Right cardiac atrium (tissue), 5 donors: Measurements from ENCODE around the gene UQCC5. TPM values are rescaled to one million over a fixed set of nuclear protein-coding genes. Genes with fewer than 3 reads are reported as not detected.
A peak's percentile ranks its signal among the peaks of the same experiment; 100 is the strongest.

Experiments used
- ATAC-seq, 2 donors: fragments of 200-7000 bp; cut with Tn5 transposase; one replicate each; pipeline versions ENCODE4 v1.8.0 to v1.9.1; 2020; ENCODE audit warnings: moderate library complexity in 2 of 2, mild to moderate bottlenecking in 1 of 2
- DNase-seq, 3 donors: peaks; one replicate each; pipeline ENCODE4 v3.0.0-alpha.2; 2020
- H3K27ac ChIP-seq: one replicate; pipeline ENCODE4 v1.5.1; 2013; ENCODE audit warnings: mild to moderate bottlenecking, low read length, control low read depth, moderate library complexity
- H3K27me3 ChIP-seq: one replicate; pipeline ENCODE4 v1.6.1; 2013; ENCODE audit not compliant: control insufficient read depth, insufficient read depth
- H3K4me1 ChIP-seq: one replicate; pipeline ENCODE4 v1.6.1; 2013; ENCODE audit warnings: low read length; ENCODE audit not compliant: control insufficient read depth, insufficient read depth
- H3K4me3 ChIP-seq: one replicate; pipeline ENCODE4 v1.5.1; 2013; ENCODE audit warnings: low read length, control low read depth
- H3K9me3 ChIP-seq: one replicate; pipeline ENCODE4 v1.6.1; 2013; ENCODE audit warnings: low read length; ENCODE audit not compliant: control insufficient read depth
- WGBS: extraction: QIAGEN DNeasy Blood & Tissue Kit; methylation state at CpG from one replicate; pipeline ENCODE4 v1.1.7; 2013; 5-methylcytosine and 5-hydroxymethylcytosine counted together
- intact Hi-C, 4 donors: fragments of 100-400 bp; cut with DNase I; formaldehyde crosslinking; loops; one replicate each; pipeline versions ENCODE4 v1.11.0 to v1.14.0; 2022 to 2023
- long read RNA-seq, 4 donors: library from polyadenylated mRNA; unstranded; transcript quantifications; one replicate each; pipeline ENCODE4 v2.0.0, GENCODE V29; 2020 to 2021
- polyA plus RNA-seq: library from polyadenylated mRNA; stranded (reverse); fragments of 200-250 nt; gene quantifications from one replicate; pipeline ENCODE4 v1.2.3, GENCODE V29; 2013
- total RNA-seq, 4 donors: library from RNA; stranded (reverse); fragmentation: NEBNext Ultra II Directional; extraction: Animal tissue kit (Norgen Biotek cat#: 25700); gene quantifications; one replicate each; pipeline ENCODE4 v1.2.1, GENCODE V29; 2021
- donor health status: healthy with polysubstance abuse.
- donor health status: DM: no; HTN: yes; CAD: no.
- donor health status: DM: no; HTN: no; CAD: no.
- donor health status: DM: no; HTN: yes; CAD: no; lungs with severe emphysema.
- donor health status: DM: yes; HTN: yes; CAD: no.

The UQCC5 gene
- total RNA-seq (10 to 100 TPM; 52.4 to 64.2 (median 62.4) TPM), polyA plus RNA-seq (97.3 TPM)
- long read RNA-seq, donor 1, transcript SMIM4-203 (2 exons, 1,770 nt): major isoform, 37 of 45 reads
- long read RNA-seq, donor 1, partial matches to known transcripts: 0 of 45 reads
- long read RNA-seq, donor 1, other reads (novel, unspliced or antisense): 8 of 45 reads
- long read RNA-seq, donor 2, transcript SMIM4-201 (2 exons, 274 nt): major isoform, 44 of 82 reads
- long read RNA-seq, donor 2, transcript SMIM4-203 (2 exons, 1,770 nt): minor isoform, 35 of 82 reads
- long read RNA-seq, donor 2, partial matches to known transcripts: 0 of 82 reads
- long read RNA-seq, donor 2, other reads (novel, unspliced or antisense): 2 of 82 reads
- long read RNA-seq, donor 3, transcript SMIM4-201 (2 exons, 274 nt): major isoform, 46 of 64 reads
- long read RNA-seq, donor 3, transcript SMIM4-203 (2 exons, 1,770 nt): minor isoform, 8 of 64 reads
- long read RNA-seq, donor 3, partial matches to known transcripts: 0 of 64 reads
- long read RNA-seq, donor 3, other reads (novel, unspliced or antisense): 8 of 64 reads
- long read RNA-seq, donor 4, transcript SMIM4-201 (2 exons, 274 nt): major isoform, 30 of 54 reads
- long read RNA-seq, donor 4, transcript SMIM4-203 (2 exons, 1,770 nt): minor isoform, 21 of 54 reads
- long read RNA-seq, donor 4, partial matches to known transcripts: 0 of 54 reads
- long read RNA-seq, donor 4, other reads (novel, unspliced or antisense): 3 of 54 reads

- WGBS: under 1% methylated on average over 65 of the region's 65 CpGs
- H3K4me1 ChIP-seq: peaks cover 16% of the 10 kb centered on the region
- ATAC-seq (peak; percentile 93 to 94), DNase-seq (peak; percentile 99)
- intact Hi-C loops: loop anchor here in 2 of 4 donors (5.0 kb wide), 1 partner anchor 64 kb away; no protein-coding TSS in a partner anchor
- peak within 1 kb of the TSS; percentile 91 for H3K27ac ChIP-seq
- H3K27me3 ChIP-seq: no peaks in the 10 kb centered on the region
- peak within 1 kb of the TSS; percentile 65 for H3K4me3 ChIP-seq
- no peaks in the 10 kb centered on the region for H3K9me3 ChIP-seq
Observed at GRCh38 chr3:52536369-52537164, at the start of gene UQCC5. Gene UQCC5, plus strand, starts transcription at chr3:52536605. Its CDS starts 151 bp downstream, at chr3:52536756.

- Histone ChIP-seq H3K4me1 (peaks cover 16% of the 10 kb centered on the region), H3K27me3 (no peaks in the 10 kb centered on the region)
- peak in 2 of 3 donors; percentile 43 to 47 for DNase-seq
Observed at GRCh38 chr3:52487050-52487787, 49.2 kb upstream of the UQCC5 start.

GRCh38 chr3:52487788-52488691 lies 48.4 kb upstream of the UQCC5 start:
- peak in 2 of 3 donors; percentile 51 to 53 for DNase-seq
- Histone ChIP-seq H3K27me3 (no peaks in the 10 kb centered on the region), H3K4me3 (no peak overlapping the region), H3K9me3 (no peaks in the 10 kb centered on the region), H3K27ac (no peak overlapping the region), H3K4me1 (peaks cover 16% of the 10 kb centered on the region)
- intact Hi-C loops: no loop called here
- 95% methylated on average over 59 of the region's 59 CpGs for WGBS
- ATAC-seq: no peak

More at GRCh38 chr3:52487050-52487787, 49.2 kb upstream of the UQCC5 start:
- H3K4me3 ChIP-seq: no peak overlapping the region
- no peak for ATAC-seq
- no peaks in the 10 kb centered on the region for H3K9me3 ChIP-seq
- intact Hi-C loops: no loop called here
- 86% methylated on average over 31 of the region's 31 CpGs for WGBS
- H3K27ac ChIP-seq: no peak overlapping the region

- peaks cover 12% of the 10 kb centered on the region for H3K4me1 ChIP-seq
- no peak overlapping the region for H3K4me3 ChIP-seq
- no peak for ATAC-seq
- no peak for DNase-seq
- no peaks in the 10 kb centered on the region for H3K9me3 ChIP-seq
- WGBS: 85% methylated on average over 3 of the region's 3 CpGs
- H3K27ac ChIP-seq: no peak overlapping the region
- intact Hi-C loops: no loop called here
- no peaks in the 10 kb centered on the region for H3K27me3 ChIP-seq
Observed at GRCh38 chr3:52488746-52489145, 47.7 kb upstream of the UQCC5 start.

GRCh38 chr3:52489453-52489852 lies 47.0 kb upstream of the UQCC5 start:
- DNase-seq (no peak), ATAC-seq (no peak)
- whole genome bisulfite sequencing: 91% methylated on average over 18 of the region's 18 CpGs
- no peaks in the 10 kb centered on the region for H3K9me3 ChIP-seq
- peaks cover 13% of the 10 kb centered on the region for H3K4me1 ChIP-seq
- H3K27me3 ChIP-seq: no peaks in the 10 kb centered on the region
- no peak overlapping the region for H3K4me3 ChIP-seq
- intact Hi-C loops: no loop called here
- H3K27ac ChIP-seq: no peak overlapping the region

- DNase-seq: no peak
- WGBS: 66% methylated on average over 22 of the region's 22 CpGs
- H3K4me1 ChIP-seq: peaks cover 6% of the 10 kb centered on the region
- no peak for ATAC-seq
- intact Hi-C loops: no loop called here
- H3K27ac ChIP-seq: peak overlapping the region; percentile 31
- no peaks in the 10 kb centered on the region for H3K27me3 ChIP-seq
- no peak overlapping the region for H3K4me3 ChIP-seq
- H3K9me3 ChIP-seq: no peaks in the 10 kb centered on the region
Observed at GRCh38 chr3:52490035-52490938, 46.1 kb upstream of the UQCC5 start.

- DNase-seq (peak; percentile 66 to 85 (median 82)), ATAC-seq (peak; percentile 44 to 72)
- Histone ChIP-seq H3K27me3 (no peaks in the 10 kb centered on the region), H3K9me3 (no peaks in the 10 kb centered on the region), H3K4me1 (peaks cover 7% of the 10 kb centered on the region), H3K27ac (peak overlapping the region; percentile 48), H3K4me3 (no peak overlapping the region)
- intact Hi-C loops: no loop called here
- WGBS: 64% methylated on average over 23 of the region's 23 CpGs
Observed at GRCh38 chr3:52490939-52491526, 45.4 kb upstream of the UQCC5 start.

- WGBS: 92% methylated on average over 21 of the region's 21 CpGs
- H3K27me3 ChIP-seq: no peaks in the 10 kb centered on the region
- peaks cover 7% of the 10 kb centered on the region for H3K4me1 ChIP-seq
- intact Hi-C loops: no loop called here
- H3K27ac ChIP-seq: no peak overlapping the region
- DNase-seq (no peak), ATAC-seq (no peak)
- H3K4me3 ChIP-seq: no peak overlapping the region
- no peaks in the 10 kb centered on the region for H3K9me3 ChIP-seq
Observed at GRCh38 chr3:52492059-52492458, 44.3 kb upstream of the UQCC5 start.
